Progenitor cell of endocrine pancreas (in vitro differentiated cells): ENCODE measurements around the gene VCAN. TPM values are rescaled to one million over a fixed set of nuclear protein-coding genes. Genes with fewer than 3 reads are reported as not detected.
A peak's percentile ranks its signal among the peaks of the same experiment; 100 is the strongest.

Experiments used
- DNase-seq: peaks from one replicate; pipeline ENCODE4 v3.0.0; 2021; ENCODE audit warnings: low spot score; ENCODE audit not compliant: unreplicated experiment
- H3K27ac Mint-ChIP-seq: 2 replicates; pipeline ENCODE4 v1.8.0; 2021; ENCODE audit warnings: mild to moderate bottlenecking, moderate library complexity, mixed read lengths
- H3K27me3 Mint-ChIP-seq: 2 replicates; pipeline ENCODE4 v1.8.0; 2021; ENCODE audit warnings: mixed read lengths
- H3K36me3 Mint-ChIP-seq: 2 replicates; pipeline ENCODE4 v1.8.0; 2022; ENCODE audit warnings: mixed read lengths; ENCODE audit not compliant: insufficient read depth
- H3K4me1 Mint-ChIP-seq: 2 replicates; pipeline ENCODE4 v1.8.0; 2021; ENCODE audit warnings: low read depth, mixed read lengths
- H3K4me3 Mint-ChIP-seq: 2 replicates; pipeline ENCODE4 v1.8.0; 2021; ENCODE audit warnings: low read depth, mild to moderate bottlenecking, moderate library complexity, mixed read lengths
- H3K9me3 Mint-ChIP-seq: 2 replicates; pipeline ENCODE4 v1.8.0; 2021; ENCODE audit warnings: low read depth, mixed read lengths
- CTCF ChIP-seq: fragments of 200-600 bp; sonication (generic); IDR thresholded peaks from one replicate; pipeline ENCODE4 v1.5.0; 2021; ENCODE audit warnings: antibody characterized with exemption, mild to moderate bottlenecking; ENCODE audit not compliant: unreplicated experiment
- total RNA-seq: library from RNA; stranded (reverse); gene quantifications from 2 replicates; pipeline ENCODE4 v1.2.1, GENCODE V29; 2021

Gene VCAN
- total RNA-seq, 1 donor from 2014 or later: 673 TPM

- Mint-ChIP-seq H3K4me3 (no peak overlapping the region), H3K36me3 (peaks cover 58% of the 10 kb centered on the region), H3K4me1 (peaks cover 25% of the 10 kb centered on the region), H3K9me3 (no peaks in the 10 kb centered on the region), H3K27ac (peak overlapping the region; percentile 67), H3K27me3 (no peaks in the 10 kb centered on the region)
- TF ChIP-seq CTCF: no peak
- DNase-seq: no peak
Observed at GRCh38 chr5:83549674-83550073, 78.1 kb downstream of the VCAN start.

- TF ChIP-seq CTCF: no peak
- Mint-ChIP-seq H3K36me3 (peaks cover 60% of the 10 kb centered on the region), H3K9me3 (no peaks in the 10 kb centered on the region), H3K27me3 (peaks cover 3% of the 10 kb centered on the region), H3K27ac (no peak overlapping the region), H3K4me3 (no peak overlapping the region), H3K4me1 (peaks cover 33% of the 10 kb centered on the region)
- no peak for DNase-seq
Observed at GRCh38 chr5:83551821-83552220, 80.3 kb downstream of the VCAN start.

- no peaks in the 10 kb centered on the region for H3K9me3 Mint-ChIP-seq
- H3K27me3 Mint-ChIP-seq: peaks cover 3% of the 10 kb centered on the region
- H3K4me1 Mint-ChIP-seq: peaks cover 34% of the 10 kb centered on the region
- peaks cover 57% of the 10 kb centered on the region for H3K36me3 Mint-ChIP-seq
- DNase-seq: no peak
- no peak for TF ChIP-seq CTCF
- H3K27ac Mint-ChIP-seq: no peak overlapping the region
- no peak overlapping the region for H3K4me3 Mint-ChIP-seq
Observed at GRCh38 chr5:83552275-83552674, 80.7 kb downstream of the VCAN start.

- no peak for DNase-seq
- no peak overlapping the region for H3K4me3 Mint-ChIP-seq
- H3K27me3 Mint-ChIP-seq: peaks cover 3% of the 10 kb centered on the region
- H3K9me3 Mint-ChIP-seq: no peaks in the 10 kb centered on the region
- no peak overlapping the region for H3K27ac Mint-ChIP-seq
- peaks cover 51% of the 10 kb centered on the region for H3K36me3 Mint-ChIP-seq
- no peak for TF ChIP-seq CTCF
- H3K4me1 Mint-ChIP-seq: peaks cover 39% of the 10 kb centered on the region
Observed at GRCh38 chr5:83553000-83553486, 81.5 kb downstream of the VCAN start.

GRCh38 chr5:83554133-83554532, 82.6 kb downstream of the VCAN start:
- DNase-seq: no peak
- Mint-ChIP-seq H3K27me3 (peaks cover 3% of the 10 kb centered on the region), H3K9me3 (no peaks in the 10 kb centered on the region), H3K4me1 (peaks cover 40% of the 10 kb centered on the region), H3K36me3 (peaks cover 41% of the 10 kb centered on the region), H3K4me3 (no peak overlapping the region), H3K27ac (no peak overlapping the region)
- TF ChIP-seq CTCF: no peak
